Measurements from ENCODE around the gene CDRT15. TPM values are rescaled to one million over a fixed set of nuclear protein-coding genes. Genes with fewer than 3 reads are reported as not detected.
"Not testable (repeated sequence)": the region's sequence is repeated elsewhere in the genome, so short reads cannot be mapped to it uniquely, and the experiment has no call there.

The CDRT15 gene
- total RNA-seq, 1 experiment from 2014 or later = not detected

- intact Hi-C loops (cut with micrococcal nuclease) = no loop called here
- no peaks in the 10 kb centered on the region for H3K4me1 Mint-ChIP-seq (ENCODE audit: insufficient read depth, unreplicated experiment)
- CTCF ChIA-PET = interaction anchor here (1.7 kb wide), 1 partner anchor 56 kb away, joined by 7 read pairs; no protein-coding TSS in a partner anchor
- no TSS peak for BruUV-seq (replicated peaks)
- H3K36me3 Mint-ChIP-seq (ENCODE audit: insufficient read depth, unreplicated experiment) = no peaks in the 10 kb centered on the region
- POLR2A ChIA-PET = interaction anchor here (0.6 kb wide), 1 partner anchor 1103 kb away, joined by 3 read pairs; no protein-coding TSS in a partner anchor
- no peaks in the 10 kb centered on the region for H3K9me3 Mint-ChIP-seq (ENCODE audit: unreplicated experiment)
- H3K27me3 Mint-ChIP-seq (ENCODE audit: insufficient read depth, unreplicated experiment) = no peaks in the 10 kb centered on the region
- no peak overlapping the region for H3K27ac Mint-ChIP-seq (ENCODE audit: low read depth, unreplicated experiment)
- H3K4me3 Mint-ChIP-seq (ENCODE audit: unreplicated experiment) = no peak overlapping the region
- DNase-seq (ENCODE audit: unreplicated experiment) = no peak
- TF ChIP-seq CTCF (IDR thresholded peaks at IDR 0.05; ENCODE audit: unreplicated experiment) = no peak
These were observed 9.0 kb upstream of the CDRT15 start for GRCh38 chr17:14245629-14246028.

DNA sequence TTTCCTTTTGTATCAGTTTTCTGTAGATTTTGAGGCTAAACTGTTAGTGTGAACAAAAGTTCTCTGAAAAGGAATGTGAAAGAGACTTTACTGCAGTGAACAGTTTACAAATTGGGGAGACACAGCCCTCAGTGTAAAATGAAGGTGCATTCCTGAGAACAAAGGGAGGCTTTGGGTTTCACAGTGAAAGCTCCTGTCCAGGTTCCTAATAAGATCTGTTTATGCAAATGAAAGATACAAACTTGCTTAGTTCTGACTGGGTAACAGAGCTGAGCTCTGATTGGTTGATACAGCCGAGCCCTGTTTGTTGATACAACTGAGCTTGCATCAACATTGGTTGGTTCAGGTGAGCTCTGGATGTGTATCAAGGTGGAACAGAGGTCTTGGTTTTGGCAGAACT is 8.3 kb upstream of the CDRT15 start:
- intact Hi-C loops (cut with micrococcal nuclease) = no loop called here
- ChIA-PET POLR2A (interaction anchor here (0.6 kb wide), 1 partner anchor 1103 kb away, joined by 3 read pairs; no protein-coding TSS in a partner anchor), CTCF (interaction anchor here (1.7 kb wide), 1 partner anchor 57 kb away, joined by 7 read pairs; no protein-coding TSS in a partner anchor)
- H3K27me3 Mint-ChIP-seq (ENCODE audit: insufficient read depth, unreplicated experiment) = no peaks in the 10 kb centered on the region
- BruUV-seq (replicated peaks) = no TSS peak
- no peak overlapping the region for H3K4me3 Mint-ChIP-seq (ENCODE audit: unreplicated experiment)
- no peak overlapping the region for H3K27ac Mint-ChIP-seq (ENCODE audit: low read depth, unreplicated experiment)
- TF ChIP-seq CTCF (IDR thresholded peaks at IDR 0.05; ENCODE audit: unreplicated experiment) = no peak
- no peaks in the 10 kb centered on the region for H3K9me3 Mint-ChIP-seq (ENCODE audit: unreplicated experiment)
- peak; percentile 3 for DNase-seq (ENCODE audit: unreplicated experiment)
- H3K4me1 Mint-ChIP-seq (ENCODE audit: insufficient read depth, unreplicated experiment) = no peaks in the 10 kb centered on the region
- H3K36me3 Mint-ChIP-seq (ENCODE audit: insufficient read depth, unreplicated experiment) = no peaks in the 10 kb centered on the region

DNA sequence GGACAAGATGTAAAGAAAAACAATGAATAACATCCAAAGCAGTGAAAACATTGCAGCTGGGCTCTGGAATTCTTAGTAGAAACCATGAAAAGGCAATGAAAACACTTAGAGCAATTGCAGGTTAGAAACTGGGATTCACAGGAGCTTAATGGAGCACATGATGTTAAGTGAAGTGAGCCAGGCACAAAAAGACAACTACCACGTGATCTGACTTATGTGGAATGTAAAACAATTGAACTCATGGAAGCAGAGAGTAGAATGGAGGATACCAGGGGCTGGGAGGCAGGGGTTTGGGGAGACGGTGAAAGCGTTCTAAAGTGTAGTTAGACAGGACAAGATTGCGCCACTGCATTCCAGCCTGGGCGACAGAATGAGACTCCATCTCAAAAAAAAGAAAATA is 2.6 kb upstream of the CDRT15 start:
- H3K4me3 Mint-ChIP-seq (ENCODE audit: unreplicated experiment); H3K4me1 Mint-ChIP-seq (ENCODE audit: insufficient read depth, unreplicated experiment); H3K27ac Mint-ChIP-seq (ENCODE audit: low read depth, unreplicated experiment); H3K9me3 Mint-ChIP-seq (ENCODE audit: unreplicated experiment); H3K36me3 Mint-ChIP-seq (ENCODE audit: insufficient read depth, unreplicated experiment); BruUV-seq (replicated peaks); CTCF ChIA-PET; DNase-seq (ENCODE audit: unreplicated experiment); intact Hi-C loops (cut with micrococcal nuclease); H3K27me3 Mint-ChIP-seq (ENCODE audit: insufficient read depth, unreplicated experiment); POLR2A ChIA-PET: not testable (repeated sequence)

DNA sequence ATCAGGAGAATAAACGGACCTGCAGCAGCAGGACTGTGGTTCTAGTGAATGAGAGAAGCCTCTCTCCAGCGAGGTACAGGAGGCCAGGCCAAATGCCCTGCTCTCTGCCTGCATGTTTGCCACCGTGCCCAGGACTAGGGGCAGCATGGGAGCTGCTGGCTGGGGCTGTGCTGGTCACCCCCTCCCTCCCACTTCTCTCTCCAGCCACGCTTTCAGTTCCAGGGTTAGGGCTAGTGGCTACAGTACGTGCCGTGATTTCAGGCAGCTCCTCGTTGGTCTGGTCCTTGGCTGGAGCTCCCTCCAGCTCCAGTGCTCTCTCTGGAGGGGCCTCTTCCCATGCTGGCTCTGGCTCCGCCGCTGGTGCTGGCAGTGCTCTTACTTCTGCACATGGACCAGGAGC is 630 bp downstream of the CDRT15 start:
- H3K9me3 Mint-ChIP-seq (ENCODE audit: unreplicated experiment); POLR2A ChIA-PET; H3K27me3 Mint-ChIP-seq (ENCODE audit: insufficient read depth, unreplicated experiment); H3K36me3 Mint-ChIP-seq (ENCODE audit: insufficient read depth, unreplicated experiment); H3K4me1 Mint-ChIP-seq (ENCODE audit: insufficient read depth, unreplicated experiment); H3K27ac Mint-ChIP-seq (ENCODE audit: low read depth, unreplicated experiment); BruUV-seq (replicated peaks); DNase-seq (ENCODE audit: unreplicated experiment); CTCF ChIA-PET; H3K4me3 Mint-ChIP-seq (ENCODE audit: unreplicated experiment); intact Hi-C loops (cut with micrococcal nuclease): not testable (repeated sequence)

DNA sequence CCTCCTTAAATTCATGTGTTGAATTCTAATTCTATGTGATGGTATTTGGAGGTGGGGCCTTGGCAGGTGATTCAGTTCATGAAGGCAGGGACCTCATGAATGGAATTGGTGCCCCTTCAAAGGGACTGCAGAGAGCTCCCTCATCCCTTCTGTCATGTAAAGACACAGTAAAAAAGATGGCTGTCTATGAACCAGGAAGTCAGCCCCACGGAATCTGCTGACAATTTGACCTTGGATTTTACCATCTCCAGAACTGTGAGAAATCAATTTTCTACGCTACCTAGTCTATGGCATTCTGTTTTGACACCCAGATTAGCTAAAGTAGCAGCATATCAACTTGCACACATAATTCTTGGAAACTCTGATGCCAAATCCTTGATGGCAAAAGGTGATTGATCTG is 1.6 kb downstream of the CDRT15 start:
- CTCF ChIA-PET; H3K27ac Mint-ChIP-seq (ENCODE audit: low read depth, unreplicated experiment); H3K36me3 Mint-ChIP-seq (ENCODE audit: insufficient read depth, unreplicated experiment); H3K4me3 Mint-ChIP-seq (ENCODE audit: unreplicated experiment); H3K9me3 Mint-ChIP-seq (ENCODE audit: unreplicated experiment); intact Hi-C loops (cut with micrococcal nuclease); DNase-seq (ENCODE audit: unreplicated experiment); POLR2A ChIA-PET; H3K27me3 Mint-ChIP-seq (ENCODE audit: insufficient read depth, unreplicated experiment); H3K4me1 Mint-ChIP-seq (ENCODE audit: insufficient read depth, unreplicated experiment); BruUV-seq (replicated peaks): not testable (repeated sequence)

DNA sequence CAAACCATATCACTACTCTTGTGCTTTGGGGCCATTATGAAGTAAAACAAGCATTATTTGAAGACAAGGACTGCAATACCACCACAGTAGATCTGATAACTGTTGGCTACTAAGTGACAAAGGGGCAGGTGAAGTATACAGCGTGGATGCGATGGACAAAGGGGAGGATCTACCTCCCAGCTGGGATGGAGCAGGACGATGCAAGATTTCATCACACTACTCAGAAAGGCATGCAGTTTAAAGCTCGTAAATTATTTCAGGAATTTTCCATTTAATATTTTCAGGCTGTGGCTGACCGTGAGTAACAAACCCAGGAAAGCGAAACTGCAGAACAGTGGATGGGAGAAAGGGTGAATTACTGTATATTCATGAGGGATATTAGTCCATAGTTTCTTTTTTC is 5.5 kb downstream of the CDRT15 start:
- POLR2A ChIA-PET; H3K36me3 Mint-ChIP-seq (ENCODE audit: insufficient read depth, unreplicated experiment); H3K27ac Mint-ChIP-seq (ENCODE audit: low read depth, unreplicated experiment); BruUV-seq (replicated peaks); H3K4me3 Mint-ChIP-seq (ENCODE audit: unreplicated experiment); H3K9me3 Mint-ChIP-seq (ENCODE audit: unreplicated experiment); DNase-seq (ENCODE audit: unreplicated experiment); intact Hi-C loops (cut with micrococcal nuclease); H3K27me3 Mint-ChIP-seq (ENCODE audit: insufficient read depth, unreplicated experiment); CTCF ChIA-PET; H3K4me1 Mint-ChIP-seq (ENCODE audit: insufficient read depth, unreplicated experiment): not testable (repeated sequence)

All from MCF 10A (cell line).